Activated B cell treated with CpG ODN at 0.5 μM for 24 hours (primary cell): ENCODE data around the gene CRYBA4. TPM values are rescaled to one million over a fixed set of nuclear protein-coding genes. Genes with fewer than 3 reads are reported as not detected.

Experiments used
- ATAC-seq: fragments of 200-7000 bp; cut with Tn5 transposase; one replicate; pipeline ENCODE4 v1.10.0; 2021; ENCODE audit warnings: low read depth, mild to moderate bottlenecking, moderate library complexity
- CTCF ChIA-PET: fragments of 350-600 bp; sonication (Branson Sonifier 250); formaldehyde crosslinking; loops from one replicate; lab custom pipeline; 2021; ENCODE audit warnings: antibody characterized with exemption; lab: Charles Lee
- POLR2A ChIA-PET: fragments of 350-600 bp; sonication (Branson Sonifier 250); formaldehyde crosslinking; loops from one replicate; lab custom pipeline; 2021; ENCODE audit warnings: antibody characterized with exemption; lab: Charles Lee
- DNase-seq: peaks from one replicate; pipeline ENCODE4 v3.0.0; 2022
- H3K27ac Mint-ChIP-seq: one replicate; pipeline ENCODE4 v1.8.0; 2020; ENCODE audit warnings: mixed read lengths
- H3K27me3 Mint-ChIP-seq: one replicate; pipeline ENCODE4 v1.8.0; 2021; ENCODE audit warnings: mixed read lengths
- H3K36me3 Mint-ChIP-seq: one replicate; pipeline ENCODE4 v1.8.0; 2021; ENCODE audit warnings: low read depth, mixed read lengths
- H3K4me1 Mint-ChIP-seq: one replicate; pipeline ENCODE4 v1.8.0; 2021; ENCODE audit warnings: mixed read lengths
- H3K4me3 Mint-ChIP-seq: one replicate; pipeline ENCODE4 v1.8.0; 2020; ENCODE audit warnings: mild to moderate bottlenecking, mixed read lengths
- H3K9me3 Mint-ChIP-seq: one replicate; pipeline ENCODE4 v1.8.0; 2020; ENCODE audit warnings: mixed read lengths
- intact Hi-C: fragments of 100-400 bp; cut with micrococcal nuclease; formaldehyde crosslinking; loops from one replicate; pipeline ENCODE4 v1.15.1; 2024
- total RNA-seq: library from RNA; stranded (reverse); gene quantifications from 2 replicates; pipeline ENCODE4 v1.2.3, GENCODE V29; 2022
- TF ChIP-seq, protein P1 (sequence below): fragments of 200-600 bp; IDR thresholded peaks from one replicate; pipeline ENCODE4 v1.8.0; 2022; ENCODE audit warnings: antibody characterized with exemption, mild to moderate bottlenecking

The CRYBA4 gene
- total RNA-seq, 1 donor from 2014 or later = not detected

DNA sequence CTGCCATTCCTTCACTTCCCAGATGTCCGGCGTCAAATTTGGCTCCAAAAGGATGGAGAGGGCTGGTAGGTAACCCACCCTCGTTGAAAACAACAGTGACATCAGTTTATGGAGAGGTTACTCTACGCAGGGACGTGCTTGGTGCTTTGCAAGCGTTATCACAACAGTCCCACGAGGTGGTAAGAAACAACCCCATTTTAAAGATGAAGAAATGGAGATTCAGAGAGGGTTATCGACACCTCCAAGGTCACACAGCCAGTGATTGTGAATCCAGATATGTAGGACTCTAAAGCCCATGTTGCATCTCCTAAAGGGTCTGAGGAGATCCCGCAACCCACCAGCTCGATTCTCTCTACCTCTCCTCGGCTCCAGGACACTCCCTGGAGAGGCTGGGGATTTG lies 36.4 kb downstream of the CRYBA4 start:
- peak; percentile 14 for ATAC-seq
- Mint-ChIP-seq H3K27me3 (peaks cover 8% of the 10 kb centered on the region), H3K4me3 (peak overlapping the region; percentile 89), H3K36me3 (no peaks in the 10 kb centered on the region), H3K9me3 (no peaks in the 10 kb centered on the region), H3K4me1 (peaks cover 25% of the 10 kb centered on the region), H3K27ac (no peak overlapping the region)
- no peak for DNase-seq
- ChIA-PET POLR2A (interaction anchor here (0.5 to 1.6 kb wide), 2 partner anchors 15 to 228 kb away, joined by 5 to 7 read pairs; no protein-coding TSS in a partner anchor), CTCF (no interaction called here)
- intact Hi-C loops = loop anchor here (2.0 to 5.0 kb wide), 2 partner anchors 15 to 226 kb away; no protein-coding TSS in a partner anchor
- TF ChIP-seq, protein P1, sequence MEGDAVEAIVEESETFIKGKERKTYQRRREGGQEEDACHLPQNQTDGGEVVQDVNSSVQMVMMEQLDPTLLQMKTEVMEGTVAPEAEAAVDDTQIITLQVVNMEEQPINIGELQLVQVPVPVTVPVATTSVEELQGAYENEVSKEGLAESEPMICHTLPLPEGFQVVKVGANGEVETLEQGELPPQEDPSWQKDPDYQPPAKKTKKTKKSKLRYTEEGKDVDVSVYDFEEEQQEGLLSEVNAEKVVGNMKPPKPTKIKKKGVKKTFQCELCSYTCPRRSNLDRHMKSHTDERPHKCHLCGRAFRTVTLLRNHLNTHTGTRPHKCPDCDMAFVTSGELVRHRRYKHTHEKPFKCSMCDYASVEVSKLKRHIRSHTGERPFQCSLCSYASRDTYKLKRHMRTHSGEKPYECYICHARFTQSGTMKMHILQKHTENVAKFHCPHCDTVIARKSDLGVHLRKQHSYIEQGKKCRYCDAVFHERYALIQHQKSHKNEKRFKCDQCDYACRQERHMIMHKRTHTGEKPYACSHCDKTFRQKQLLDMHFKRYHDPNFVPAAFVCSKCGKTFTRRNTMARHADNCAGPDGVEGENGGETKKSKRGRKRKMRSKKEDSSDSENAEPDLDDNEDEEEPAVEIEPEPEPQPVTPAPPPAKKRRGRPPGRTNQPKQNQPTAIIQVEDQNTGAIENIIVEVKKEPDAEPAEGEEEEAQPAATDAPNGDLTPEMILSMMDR = no peak

DNA sequence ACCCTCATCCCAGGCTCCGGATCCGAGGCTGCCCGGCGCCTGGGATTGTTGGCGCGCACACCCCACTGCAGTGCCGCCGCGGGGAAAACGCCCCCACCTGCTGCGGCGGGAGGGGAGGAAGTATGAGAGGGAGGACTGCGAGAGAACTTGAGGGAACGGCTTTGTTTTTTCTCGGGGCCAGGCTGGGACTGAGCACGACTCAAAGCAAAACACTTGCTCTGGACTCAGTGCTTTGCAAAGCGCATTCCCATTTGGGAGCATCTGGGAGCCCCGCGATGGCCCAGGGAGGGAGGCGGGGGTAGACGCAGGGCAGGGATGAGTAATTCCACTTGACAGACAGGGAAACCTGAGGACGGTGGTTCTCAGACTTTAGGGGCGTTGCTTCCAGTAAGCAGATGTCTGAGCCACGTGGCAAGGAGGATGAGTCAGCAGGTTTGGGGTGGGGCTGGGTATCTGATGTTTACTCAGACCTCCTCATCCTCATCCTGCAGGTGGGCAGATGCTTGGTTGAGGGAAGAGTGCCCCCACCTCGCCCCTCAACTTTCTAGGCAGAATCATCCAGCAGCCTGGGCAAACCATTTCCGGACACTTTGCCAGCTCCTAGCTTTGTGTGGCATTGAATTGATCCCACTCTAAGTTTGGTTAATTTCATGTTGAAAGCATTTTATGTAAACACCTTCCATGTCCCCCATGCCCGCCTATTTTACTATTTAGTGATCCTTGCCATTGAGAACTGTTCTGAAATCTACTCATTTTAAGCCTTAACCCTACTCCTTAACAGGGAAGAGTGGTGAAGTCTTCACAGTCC lies 37.1 kb downstream of the CRYBA4 start:
- Mint-ChIP-seq H3K36me3 (no peaks in the 10 kb centered on the region), H3K4me1 (peaks cover 31% of the 10 kb centered on the region), H3K4me3 (peak overlapping the region; percentile 89), H3K9me3 (no peaks in the 10 kb centered on the region), H3K27ac (peak overlapping the region; percentile 69), H3K27me3 (peaks cover 8% of the 10 kb centered on the region)
- ChIA-PET POLR2A (interaction anchor here (0.5 to 2.2 kb wide), 3 partner anchors 14 to 144 kb away, joined by 3 to 12 read pairs (median 3); no protein-coding TSS in a partner anchor), CTCF (no interaction called here)
- ATAC-seq (peak; percentile 77), DNase-seq (peak; percentile 30)
- TF ChIP-seq, protein P1 = no peak
- intact Hi-C loops = loop anchor here (2.0 to 5.0 kb wide), 2 partner anchors 14 to 227 kb away; no protein-coding TSS in a partner anchor

DNA sequence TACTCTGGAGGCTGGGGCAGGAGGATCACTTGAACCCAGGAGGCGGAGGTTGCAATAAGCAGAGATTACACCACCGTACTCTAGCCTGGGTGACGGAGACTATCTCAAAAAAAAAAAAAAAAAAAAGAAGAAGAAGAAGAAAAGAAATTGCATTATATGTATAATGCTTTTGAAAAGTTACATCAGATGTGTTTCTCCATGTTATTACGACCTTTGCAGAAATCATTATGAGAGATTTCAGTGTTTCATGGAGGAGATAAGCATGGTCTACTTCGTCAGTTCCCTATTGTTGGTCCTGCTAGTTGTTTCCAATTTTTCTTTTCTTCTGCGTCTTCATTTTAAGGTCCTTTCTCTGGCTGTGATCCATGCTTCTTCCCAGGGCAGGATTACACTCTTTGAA lies 38.6 kb downstream of the CRYBA4 start:
- intact Hi-C loops = no loop called here
- Mint-ChIP-seq H3K9me3 (no peaks in the 10 kb centered on the region), H3K36me3 (no peaks in the 10 kb centered on the region), H3K4me1 (peaks cover 45% of the 10 kb centered on the region), H3K27me3 (peaks cover 8% of the 10 kb centered on the region), H3K4me3 (no peak overlapping the region), H3K27ac (no peak overlapping the region)
- ATAC-seq = no peak
- CTCF ChIA-PET = no interaction called here
- DNase-seq = no peak
- TF ChIP-seq, protein P1 = no peak
- POLR2A ChIA-PET = interaction anchor here (0.5 to 2.2 kb wide), 2 partner anchors 11 to 12 kb away, joined by 3 to 12 read pairs; no protein-coding TSS in a partner anchor

DNA sequence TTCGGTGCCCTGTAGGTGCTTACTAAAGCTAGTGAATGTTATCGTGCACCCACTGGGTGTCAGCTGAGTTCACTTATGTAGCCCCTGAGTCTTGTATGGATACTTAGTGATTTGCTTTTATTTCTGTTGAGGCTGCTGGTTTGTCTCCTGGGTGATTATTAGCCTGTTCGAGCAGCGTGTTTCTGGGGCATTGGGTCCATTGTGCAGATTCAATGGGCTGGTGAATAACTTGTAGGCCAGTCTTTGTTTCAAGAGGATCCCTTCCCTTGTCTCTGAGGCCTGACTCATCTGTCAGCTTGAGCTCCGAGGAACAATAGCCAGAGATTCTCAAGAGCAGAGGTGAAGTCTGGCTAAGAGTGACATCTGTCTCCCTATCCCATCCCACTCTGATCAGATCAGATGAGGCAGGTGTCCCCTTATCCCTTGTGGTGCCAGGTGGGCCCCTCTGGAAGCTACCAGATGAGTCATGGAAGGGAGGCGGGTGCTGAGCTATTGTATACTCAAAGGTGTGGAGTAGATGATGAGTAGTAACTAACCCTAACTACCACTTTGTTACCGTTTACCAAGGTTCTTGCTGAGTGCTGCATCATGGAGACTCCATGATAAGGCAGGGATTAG lies 39.3 kb downstream of the CRYBA4 start:
- Mint-ChIP-seq H3K27ac (no peak overlapping the region), H3K36me3 (no peaks in the 10 kb centered on the region), H3K4me3 (no peak overlapping the region), H3K9me3 (no peaks in the 10 kb centered on the region), H3K27me3 (peaks cover 8% of the 10 kb centered on the region), H3K4me1 (peaks cover 52% of the 10 kb centered on the region)
- CTCF ChIA-PET = no interaction called here
- POLR2A ChIA-PET = interaction anchor here (2.2 kb wide), 1 partner anchor 12 kb away, joined by 12 read pairs; no protein-coding TSS in a partner anchor
- ATAC-seq = no peak
- intact Hi-C loops = no loop called here
- no peak for DNase-seq
- TF ChIP-seq, protein P1 = no peak

DNA sequence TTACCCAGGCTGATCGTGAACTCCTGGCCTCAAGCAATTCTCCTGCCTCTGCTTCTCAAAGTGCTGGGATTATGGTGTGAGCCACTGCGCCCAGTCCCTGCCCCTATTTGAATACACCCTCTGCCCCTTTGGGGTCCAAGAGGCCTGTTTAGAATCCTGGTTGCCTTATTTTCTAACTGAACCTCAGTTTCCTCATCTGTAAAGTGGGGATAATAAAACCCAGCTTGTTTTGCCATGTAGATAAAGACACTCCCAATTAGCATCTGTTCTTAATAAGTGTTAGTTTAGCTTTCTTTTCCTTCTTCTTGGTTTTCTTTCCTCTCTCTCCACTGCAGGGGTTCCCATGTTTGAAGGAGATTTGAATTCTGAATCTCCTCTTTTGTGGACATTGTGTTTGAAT lies 40.4 kb downstream of the CRYBA4 start:
- no peak overlapping the region for H3K4me3 Mint-ChIP-seq
- no peak for ATAC-seq
- H3K4me1 Mint-ChIP-seq = peaks cover 54% of the 10 kb centered on the region
- POLR2A ChIA-PET = interaction anchor here (1.3 kb wide), 1 partner anchor 11 kb away, joined by 4 read pairs; no protein-coding TSS in a partner anchor
- H3K36me3 Mint-ChIP-seq = no peaks in the 10 kb centered on the region
- CTCF ChIA-PET = interaction anchor here (0.8 to 1.0 kb wide), 2 partner anchors 15 to 130 kb away, joined by 3 read pairs; no protein-coding TSS in a partner anchor
- intact Hi-C loops = no loop called here
- H3K27ac Mint-ChIP-seq = no peak overlapping the region
- DNase-seq = no peak
- TF ChIP-seq, protein P1 = no peak
- no peaks in the 10 kb centered on the region for H3K9me3 Mint-ChIP-seq
- peaks cover 8% of the 10 kb centered on the region for H3K27me3 Mint-ChIP-seq
